DOHH2 (cell line): ENCODE data around the gene STK36.

ENCODE experiments used
- H3F3A ChIP-seq: fragments of 200-600 bp; sonication (generic), shearing (Covaris generic); 2 replicates; pipeline ENCODE4 v1.6.0; 2016; ENCODE audit warnings: antibody characterized with exemption, mild to moderate bottlenecking; ENCODE audit not compliant: control insufficient read depth, insufficient read depth
- H3K27ac ChIP-seq: fragments of 200-600 bp; sonication (generic); 2 replicates; pipeline ENCODE4 v1.5.1; 2014; ENCODE audit warnings: low read depth, mild to moderate bottlenecking, low read length, moderate library complexity
- H3K27me3 ChIP-seq: fragments of 200-600 bp; sonication (generic); 2 replicates; pipeline ENCODE4 v1.6.1; 2014; ENCODE audit warnings: mild to moderate bottlenecking, low read length, mixed read lengths; ENCODE audit not compliant: control insufficient read depth
- H3K36me3 ChIP-seq: fragments of 200-600 bp; sonication (generic); 2 replicates; pipeline ENCODE4 v1.6.1; 2014; ENCODE audit warnings: mild to moderate bottlenecking, low read length, moderate library complexity, mixed read lengths; ENCODE audit not compliant: control insufficient read depth
- H3K4me1 ChIP-seq: fragments of 200-600 bp; sonication (generic); 2 replicates; pipeline ENCODE4 v1.6.1; 2014; ENCODE audit warnings: mild to moderate bottlenecking, low read length, mixed read lengths; ENCODE audit not compliant: control insufficient read depth
- H3K4me2 ChIP-seq: fragments of 200-600 bp; sonication (generic); 2 replicates; pipeline ENCODE4 v1.6.0; 2014; ENCODE audit warnings: mild to moderate bottlenecking, low read length, moderate library complexity
- H3K4me3 ChIP-seq: fragments of 200-600 bp; sonication (generic); 2 replicates; pipeline ENCODE4 v1.5.1; 2014; ENCODE audit warnings: mild to moderate bottlenecking, low read length, mixed read lengths
- H3K79me2 ChIP-seq: fragments of 200-600 bp; sonication (generic); 2 replicates; pipeline ENCODE4 v1.6.1; 2014; ENCODE audit warnings: mild to moderate bottlenecking, low read length, mixed read lengths; ENCODE audit not compliant: control insufficient read depth
- H3K9me2 ChIP-seq: fragments of 200-600 bp; sonication (generic); replicated peaks from 2 replicates; pipeline ENCODE4 v1.6.1; 2014; ENCODE audit warnings: mild to moderate bottlenecking, low read length, mixed read lengths; ENCODE audit not compliant: control insufficient read depth
- H3K9me3 ChIP-seq: fragments of 200-600 bp; sonication (generic); 2 replicates; pipeline ENCODE4 v1.6.1; 2014; ENCODE audit warnings: antibody characterized with exemption, low read length, mixed read lengths; ENCODE audit not compliant: control insufficient read depth, insufficient read depth
- H4K20me1 ChIP-seq: fragments of 200-600 bp; sonication (generic); 2 replicates; pipeline ENCODE4 v1.6.0; 2014; ENCODE audit warnings: low read depth, mild to moderate bottlenecking, antibody characterized with exemption, low read length, moderate library complexity; ENCODE audit not compliant: control insufficient read depth, insufficient read depth
- CTCF ChIP-seq: fragments of 200-600 bp; sonication (generic); IDR thresholded peaks from one replicate; pipeline ENCODE4 v1.5.1; 2014; ENCODE audit warnings: antibody characterized with exemption, mild to moderate bottlenecking, low read depth, low read length; ENCODE audit not compliant: poor library complexity, severe bottlenecking
- EZH2phosphoT487 ChIP-seq: fragments of 200-600 bp; sonication (generic); IDR thresholded peaks from 2 replicates; pipeline ENCODE4 v1.6.1; 2017; ENCODE audit warnings: borderline replicate concordance, mild to moderate bottlenecking, antibody characterized with exemption, low read length, moderate library complexity, mixed read lengths

Gene STK36

GRCh38 chr2:218642786-218643185 lies 29.1 kb upstream of the STK36 start:
- Histone ChIP-seq H3K4me3 (no peak overlapping the region), H3K9me3 (no peaks in the 10 kb centered on the region), H3K9me2 (no peaks in the 10 kb centered on the region), H3K27me3 (no peaks in the 10 kb centered on the region), H3K79me2 (peaks cover 5% of the 10 kb centered on the region), H4K20me1 (peaks cover 3% of the 10 kb centered on the region; the same call in 1 of the 2 replicates), H3K27ac (no peak overlapping the region), H3K4me1 (no peaks in the 10 kb centered on the region), H3K4me2 (no peak overlapping the region), H3F3A (no peaks in the 10 kb centered on the region), H3K36me3 (peaks cover 87% of the 10 kb centered on the region)
- no peak for TF ChIP-seq EZH2phosphoT487
- no peak for TF ChIP-seq CTCF

GRCh38 chr2:218643751-218644310 lies 28.1 kb upstream of the STK36 start:
- H3K4me1 ChIP-seq: no peaks in the 10 kb centered on the region
- peaks cover 9% of the 10 kb centered on the region; the same call in 1 of the 2 replicates for H4K20me1 ChIP-seq
- H3K27ac ChIP-seq: no peak overlapping the region
- H3K4me3 ChIP-seq: no peak overlapping the region
- no peaks in the 10 kb centered on the region for H3K9me2 ChIP-seq
- no peaks in the 10 kb centered on the region for H3K9me3 ChIP-seq
- H3K79me2 ChIP-seq: peaks cover 16% of the 10 kb centered on the region
- no peak overlapping the region for H3K4me2 ChIP-seq
- no peaks in the 10 kb centered on the region for H3K27me3 ChIP-seq
- peaks cover 87% of the 10 kb centered on the region for H3K36me3 ChIP-seq
- no peak for TF ChIP-seq EZH2phosphoT487
- no peak for TF ChIP-seq CTCF
- no peaks in the 10 kb centered on the region for H3F3A ChIP-seq

- no peak overlapping the region for H3K4me2 ChIP-seq
- TF ChIP-seq CTCF (no peak), EZH2phosphoT487 (no peak)
- no peaks in the 10 kb centered on the region for H3K9me2 ChIP-seq
- peaks cover 9% of the 10 kb centered on the region; the same call in 1 of the 2 replicates for H4K20me1 ChIP-seq
- H3K27me3 ChIP-seq: no peaks in the 10 kb centered on the region
- no peak overlapping the region for H3K27ac ChIP-seq
- H3K36me3 ChIP-seq: peaks cover 90% of the 10 kb centered on the region
- H3F3A ChIP-seq: no peaks in the 10 kb centered on the region
- H3K4me1 ChIP-seq: no peaks in the 10 kb centered on the region
- H3K79me2 ChIP-seq: peaks cover 20% of the 10 kb centered on the region
- no peaks in the 10 kb centered on the region for H3K9me3 ChIP-seq
- H3K4me3 ChIP-seq: no peak overlapping the region
These were observed 27.2 kb upstream of the STK36 start for GRCh38 chr2:218644721-218645120.
